HepG2 (cell line): Measurements from ENCODE around the gene TRIM4. TPM values are rescaled to one million over a fixed set of nuclear protein-coding genes. Genes with fewer than 3 reads are reported as not detected.

ENCODE experiments used
- DBP ChIP-seq: sonication (generic); formaldehyde crosslinking; IDR thresholded peaks from 2 replicates; pipeline ENCODE4 v1.4.0; 2020; ENCODE audit warnings: missing genetic modification reagents; ENCODE audit errors: not compliant biosample characterization
- FOXO4 ChIP-seq: sonication (generic); formaldehyde crosslinking; conservative IDR thresholded peaks from 2 replicates; pipeline ENCODE4 v1.8.1; 2023; ENCODE audit warnings: missing genetic modification reagents
- GRHL1 ChIP-seq: sonication (generic); formaldehyde crosslinking; conservative IDR thresholded peaks from 2 replicates; pipeline ENCODE4 v1.8.0; 2022; ENCODE audit warnings: missing genetic modification reagents
- PAXIP1 ChIP-seq: sonication (generic); formaldehyde crosslinking; conservative IDR thresholded peaks from 2 replicates; pipeline ENCODE4 v1.4.0; 2020; ENCODE audit warnings: mild to moderate bottlenecking, missing genetic modification reagents, moderate library complexity
- ZBED4 ChIP-seq: sonication (generic); formaldehyde crosslinking; IDR thresholded peaks from 2 replicates; pipeline ENCODE4 v1.4.0; 2020; ENCODE audit warnings: missing genetic modification reagents, borderline replicate concordance
- ZBTB2 ChIP-seq: sonication (generic); formaldehyde crosslinking; IDR thresholded peaks from 2 replicates; pipeline ENCODE4 v1.8.0; 2022; ENCODE audit warnings: low read depth, missing genetic modification reagents
- ZNF333 ChIP-seq: sonication (generic); formaldehyde crosslinking; IDR thresholded peaks from 2 replicates; pipeline ENCODE4 v1.4.0; 2020; ENCODE audit warnings: mild to moderate bottlenecking, missing genetic modification reagents, borderline replicate concordance
- ZNF570 ChIP-seq: sonication (generic); formaldehyde crosslinking; IDR thresholded peaks from 2 replicates; pipeline ENCODE4 v1.4.0; 2020; ENCODE audit warnings: mild to moderate bottlenecking, missing genetic modification reagents, borderline replicate concordance
- ZNF607 ChIP-seq: sonication (generic); formaldehyde crosslinking; IDR thresholded peaks from 2 replicates; pipeline ENCODE4 v1.5.1; 2020; ENCODE audit warnings: missing genetic modification reagents, mild to moderate bottlenecking, borderline replicate concordance
- ZNF652 ChIP-seq: IDR thresholded peaks from 2 replicates; pipeline ENCODE4 v1.6.1; 2016; ENCODE audit warnings: low read depth, borderline replicate concordance
- ZSCAN25 ChIP-seq: sonication (generic); formaldehyde crosslinking; IDR thresholded peaks from 2 replicates; pipeline ENCODE4 v1.8.0; 2022; ENCODE audit warnings: mild to moderate bottlenecking, missing genetic modification reagents
- polyA plus RNA-seq, 8 experiments: library from polyadenylated mRNA; depleted of rRNA in 3 of 8; stranded (reverse) in 7 of 8; unstranded in 1 of 8; fragments of >200 nt; fragmentation: Illumina TruSeq in 4 of 8; extraction: Trizol in 4 of 8; gene quantifications; 2 replicates each; pipeline versions ENCODE4 v1.2.1 to v1.2.3, GENCODE V29; 2011 to 2016; ENCODE audit warnings: low read depth in 4 of 8, missing spikeins in 1 of 8, mixed read lengths in 1 of 8; ENCODE audit not compliant: insufficient read depth in 1 of 8
- total RNA-seq, 5 experiments: library from RNA; depleted of rRNA; stranded (reverse); fragments of >200 nt; fragmentation: Illumina TruSeq; extraction: Trizol; gene quantifications; 2 replicates each; pipeline ENCODE4 v1.2.3, GENCODE V29; 2016; ENCODE audit warnings: low read depth in 1 of 5

Gene TRIM4
- total and polyA plus RNA-seq, 2 of the 13 experiments (the other 11 are each of a cell fraction or from before 2014, with no cell fraction given), result 17.6 to 21.7 TPM

- TF ChIP-seq GRHL1 (CRISPR knock-in tag), result no peak
- TF ChIP-seq ZNF607 (CRISPR knock-in tag), result no peak
- TF ChIP-seq PAXIP1 (CRISPR knock-in tag), result no peak
- no peak for TF ChIP-seq ZBED4 (CRISPR knock-in tag)
- no peak for TF ChIP-seq DBP (CRISPR knock-in tag)
- no peak for TF ChIP-seq FOXO4
- TF ChIP-seq ZNF333 (CRISPR knock-in tag), result no peak
- TF ChIP-seq ZBTB2 (CRISPR knock-in tag), result no peak
- no peak for TF ChIP-seq ZSCAN25 (CRISPR knock-in tag)
- no peak for TF ChIP-seq ZNF652 (CRISPR knock-in tag)
- no peak for TF ChIP-seq ZNF570
Observed at GRCh38 chr7:99926321-99926720, 7.0 kb upstream of the TRIM4 start (continued).
